ENCODE measurements around the gene NR3C2. TPM values are rescaled to one million over a fixed set of nuclear protein-coding genes. Genes with fewer than 3 reads are reported as not detected.

NR3C2 gene
- total RNA-seq, 1 experiment from 2014 or later = 2.8 TPM

DNA sequence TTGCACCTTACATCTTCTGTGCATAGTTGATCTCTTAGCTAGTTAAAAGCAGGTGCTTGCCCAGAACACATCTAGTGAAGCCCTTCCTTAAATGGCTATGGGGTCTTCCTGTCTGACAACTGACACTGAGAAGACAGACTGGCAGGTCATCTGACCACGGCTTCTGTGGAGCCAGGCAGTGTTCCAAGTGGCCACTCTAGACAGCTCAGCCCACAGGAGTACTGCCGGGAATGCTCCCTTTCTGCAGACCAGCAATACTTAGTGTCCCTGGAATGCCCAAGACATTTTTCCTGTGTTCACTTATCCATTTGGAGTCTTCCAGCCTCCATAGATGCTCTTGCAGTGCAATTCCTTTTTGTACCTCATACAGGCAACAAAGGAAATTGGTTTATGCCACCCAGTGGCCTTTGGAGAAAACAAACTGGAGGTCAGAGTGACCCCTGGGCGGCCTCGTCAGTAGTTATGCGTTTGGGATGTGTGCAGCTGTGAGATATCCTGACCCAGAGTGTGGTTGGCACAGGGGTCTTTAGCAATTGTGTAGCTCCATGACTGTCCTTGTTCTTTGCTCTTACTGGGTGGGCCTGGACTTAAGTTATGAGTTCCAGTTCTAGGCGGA, 374.8 kb downstream of the NR3C2 start:
- Histone ChIP-seq H3K9me3 (ENCODE audit: low read length) (no peaks in the 10 kb centered on the region), H3F3A (ENCODE audit: low read length, unreplicated experiment) (no peaks in the 10 kb centered on the region), H3K36me3 (ENCODE audit: low read depth, low read length) (no peaks in the 10 kb centered on the region), H3K4me2 (ENCODE audit: low read length) (no peak overlapping the region), H4K20me1 (ENCODE audit: low read length) (no peaks in the 10 kb centered on the region), H3K27me3 (ENCODE audit: low read length) (no peaks in the 10 kb centered on the region), H3K27ac (ENCODE audit: low read length) (no peak overlapping the region), H3K4me3 (ENCODE audit: low read length) (no peak overlapping the region), H3K4me1 (ENCODE audit: insufficient read depth, low read length) (no peaks in the 10 kb centered on the region), H2AFZ (ENCODE audit: low read length) (no peak overlapping the region), H3K9me2 (replicated peaks; ENCODE audit: low read length) (no peaks in the 10 kb centered on the region), H3K9ac (ENCODE audit: low read length) (no peak overlapping the region), H3K79me2 (ENCODE audit: low read length) (no peaks in the 10 kb centered on the region)
- no peak for TF ChIP-seq EZH2phosphoT487 (IDR thresholded peaks at IDR 0.05; ENCODE audit: borderline replicate concordance, low read length)
- TF ChIP-seq, protein P1, sequence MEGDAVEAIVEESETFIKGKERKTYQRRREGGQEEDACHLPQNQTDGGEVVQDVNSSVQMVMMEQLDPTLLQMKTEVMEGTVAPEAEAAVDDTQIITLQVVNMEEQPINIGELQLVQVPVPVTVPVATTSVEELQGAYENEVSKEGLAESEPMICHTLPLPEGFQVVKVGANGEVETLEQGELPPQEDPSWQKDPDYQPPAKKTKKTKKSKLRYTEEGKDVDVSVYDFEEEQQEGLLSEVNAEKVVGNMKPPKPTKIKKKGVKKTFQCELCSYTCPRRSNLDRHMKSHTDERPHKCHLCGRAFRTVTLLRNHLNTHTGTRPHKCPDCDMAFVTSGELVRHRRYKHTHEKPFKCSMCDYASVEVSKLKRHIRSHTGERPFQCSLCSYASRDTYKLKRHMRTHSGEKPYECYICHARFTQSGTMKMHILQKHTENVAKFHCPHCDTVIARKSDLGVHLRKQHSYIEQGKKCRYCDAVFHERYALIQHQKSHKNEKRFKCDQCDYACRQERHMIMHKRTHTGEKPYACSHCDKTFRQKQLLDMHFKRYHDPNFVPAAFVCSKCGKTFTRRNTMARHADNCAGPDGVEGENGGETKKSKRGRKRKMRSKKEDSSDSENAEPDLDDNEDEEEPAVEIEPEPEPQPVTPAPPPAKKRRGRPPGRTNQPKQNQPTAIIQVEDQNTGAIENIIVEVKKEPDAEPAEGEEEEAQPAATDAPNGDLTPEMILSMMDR (conservative IDR thresholded peaks at IDR 0.05; ENCODE audit: low read depth, low read length) = no peak
- no TSS peak for BruUV-seq (replicated peaks)
- no peak for DNase-seq
- ATAC-seq = no peak
- intact Hi-C loops (cut with micrococcal nuclease) = no loop called here
- CTCF ChIA-PET = no interaction called here
- POLR2A ChIA-PET (ENCODE audit: unreplicated experiment) = no interaction called here

DNA sequence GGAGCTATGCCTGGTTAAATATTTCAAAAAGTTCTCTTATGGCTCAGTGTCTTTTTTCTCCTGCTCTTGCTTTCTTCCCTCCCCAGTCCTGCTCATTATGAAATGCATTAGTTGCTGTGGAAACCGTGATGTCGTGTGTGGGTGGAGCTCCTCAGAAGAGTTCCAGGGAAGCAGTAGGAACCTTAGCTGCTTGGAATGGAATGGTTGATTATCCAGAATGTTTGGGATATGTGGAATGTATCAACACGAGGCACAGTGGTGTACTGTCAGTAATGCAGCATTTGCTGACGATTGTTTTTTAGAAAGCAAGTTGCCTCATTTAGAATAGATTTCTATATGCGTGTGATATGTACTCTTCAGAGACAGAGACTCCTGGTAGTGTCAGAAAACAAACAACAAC, 377.1 kb downstream of the NR3C2 start:
- Histone ChIP-seq H3K27me3 (ENCODE audit: low read length) (no peaks in the 10 kb centered on the region), H3K4me1 (ENCODE audit: insufficient read depth, low read length) (no peaks in the 10 kb centered on the region), H3K79me2 (ENCODE audit: low read length) (no peaks in the 10 kb centered on the region), H3F3A (ENCODE audit: low read length, unreplicated experiment) (no peaks in the 10 kb centered on the region), H3K27ac (ENCODE audit: low read length) (no peak overlapping the region), H4K20me1 (ENCODE audit: low read length) (no peaks in the 10 kb centered on the region), H3K4me3 (ENCODE audit: low read length) (no peak overlapping the region), H3K36me3 (ENCODE audit: low read depth, low read length) (no peaks in the 10 kb centered on the region), H3K9me3 (ENCODE audit: low read length) (no peaks in the 10 kb centered on the region), H3K9ac (ENCODE audit: low read length) (no peak overlapping the region), H2AFZ (ENCODE audit: low read length) (no peak overlapping the region), H3K4me2 (ENCODE audit: low read length) (no peak overlapping the region), H3K9me2 (replicated peaks; ENCODE audit: low read length) (no peaks in the 10 kb centered on the region)
- intact Hi-C loops (cut with micrococcal nuclease) = no loop called here
- BruUV-seq (replicated peaks) = no TSS peak
- ATAC-seq = no peak
- CTCF ChIA-PET = no interaction called here
- TF ChIP-seq EZH2phosphoT487 (IDR thresholded peaks at IDR 0.05; ENCODE audit: borderline replicate concordance, low read length) = no peak
- TF ChIP-seq, protein P1 (conservative IDR thresholded peaks at IDR 0.05; ENCODE audit: low read depth, low read length) = no peak
- POLR2A ChIA-PET (ENCODE audit: unreplicated experiment) = no interaction called here
- DNase-seq = no peak

DNA sequence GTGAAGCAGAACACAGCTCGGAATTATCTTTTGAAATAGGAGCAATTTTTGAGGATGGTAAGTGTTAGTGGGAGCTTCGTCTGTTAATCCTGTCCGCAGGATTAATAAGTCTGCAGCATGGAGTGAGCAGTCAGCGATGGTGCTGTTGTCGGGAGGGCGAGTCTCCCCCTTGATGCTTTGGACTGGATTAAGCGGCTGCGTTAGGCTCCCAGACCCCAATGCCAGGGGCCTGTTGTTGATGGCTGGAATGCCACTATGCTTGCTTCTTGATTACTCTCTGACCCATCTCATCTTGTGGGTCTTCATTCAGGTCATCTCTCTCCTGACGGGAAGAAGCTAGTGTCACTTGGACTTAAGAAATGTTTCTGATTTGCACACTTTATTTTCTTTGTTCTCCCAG, 377.8 kb downstream of the NR3C2 start:
- no peak for ATAC-seq
- Histone ChIP-seq H3K4me3 (ENCODE audit: low read length) (no peak overlapping the region), H3K79me2 (ENCODE audit: low read length) (no peaks in the 10 kb centered on the region), H3K4me1 (ENCODE audit: insufficient read depth, low read length) (no peaks in the 10 kb centered on the region), H4K20me1 (ENCODE audit: low read length) (no peaks in the 10 kb centered on the region), H3K27ac (ENCODE audit: low read length) (no peak overlapping the region), H2AFZ (ENCODE audit: low read length) (no peak overlapping the region), H3K9ac (ENCODE audit: low read length) (no peak overlapping the region), H3F3A (ENCODE audit: low read length, unreplicated experiment) (no peaks in the 10 kb centered on the region), H3K36me3 (ENCODE audit: low read depth, low read length) (no peaks in the 10 kb centered on the region), H3K4me2 (ENCODE audit: low read length) (no peak overlapping the region), H3K27me3 (ENCODE audit: low read length) (no peaks in the 10 kb centered on the region), H3K9me2 (replicated peaks; ENCODE audit: low read length) (no peaks in the 10 kb centered on the region), H3K9me3 (ENCODE audit: low read length) (no peaks in the 10 kb centered on the region)
- no peak for DNase-seq
- BruUV-seq (replicated peaks) = no TSS peak
- TF ChIP-seq EZH2phosphoT487 (IDR thresholded peaks at IDR 0.05; ENCODE audit: borderline replicate concordance, low read length) (no peak), EZH2 (IDR thresholded peaks at IDR 0.05; ENCODE audit: low read length, unreplicated experiment) (no peak)
- TF ChIP-seq, protein P1 (conservative IDR thresholded peaks at IDR 0.05; ENCODE audit: low read depth, low read length) = no peak
- POLR2A ChIA-PET (ENCODE audit: unreplicated experiment) = no interaction called here
- CTCF ChIA-PET = no interaction called here
- intact Hi-C loops (cut with micrococcal nuclease) = no loop called here
